Muscle layer of colon (tissue), 2 donors: ENCODE results near the gene CYBRD1.
"Not testable (repeated sequence)": the region's sequence is repeated elsewhere in the genome, so short reads cannot be mapped to it uniquely, and the experiment has no call there.

Source experiments
- H3K27ac ChIP-seq: one replicate; pipeline ENCODE4 v1.7.0; 2013; ENCODE audit warnings: low read depth, mild to moderate bottlenecking, low read length, moderate library complexity
- H3K27me3 ChIP-seq, 2 donors: one replicate each; pipeline ENCODE4 v1.7.0; 2013; ENCODE audit warnings: low read length in 2 of 2, mild to moderate bottlenecking in 2 of 2; ENCODE audit not compliant: insufficient read depth in 2 of 2, control insufficient read depth in 1 of 2
- H3K36me3 ChIP-seq: one replicate; pipeline ENCODE4 v1.7.0; 2013; ENCODE audit warnings: mild to moderate bottlenecking, low read length; ENCODE audit not compliant: insufficient read depth
- H3K4me1 ChIP-seq: one replicate; pipeline ENCODE4 v1.7.0; 2013; ENCODE audit warnings: mild to moderate bottlenecking, low read length; ENCODE audit not compliant: insufficient read depth
- H3K4me3 ChIP-seq, 2 donors: one replicate each; pipeline ENCODE4 v1.7.0; 2013; ENCODE audit warnings: low read length in 2 of 2, low read depth in 1 of 2, mild to moderate bottlenecking in 1 of 2, moderate library complexity in 1 of 2
- H3K9ac ChIP-seq: one replicate; pipeline ENCODE4 v1.7.0; 2013; ENCODE audit warnings: low read length
- H3K9me3 ChIP-seq: one replicate; pipeline ENCODE4 v1.7.0; 2013; ENCODE audit warnings: mild to moderate bottlenecking, low read length
- donor health status: abdominal sarcoma.
- donor health status: Adenocarcinoma of cecum.

Gene CYBRD1

DNA sequence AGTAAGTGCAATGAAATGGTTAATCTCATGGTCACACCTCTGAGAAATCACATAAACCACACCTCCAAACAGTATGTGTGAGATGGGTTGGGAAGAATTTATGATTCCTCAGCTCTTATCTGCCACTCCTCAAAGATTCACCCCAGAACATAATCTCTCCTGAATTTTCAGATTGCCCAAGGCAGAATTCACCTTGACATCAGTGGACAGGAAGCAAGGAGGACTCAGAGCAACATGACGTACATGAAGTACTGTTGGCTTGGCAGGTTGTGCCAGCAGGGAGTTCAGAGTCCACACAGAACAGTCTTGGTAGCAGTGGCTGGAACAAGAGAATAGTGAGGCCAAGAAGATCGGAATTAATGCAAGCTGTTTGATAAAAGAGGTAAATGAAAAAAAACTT is 31.7 kb upstream of the CYBRD1 start:
- H3K27me3 ChIP-seq: no peaks in the 10 kb centered on the region
- no peaks in the 10 kb centered on the region for H3K36me3 ChIP-seq
- no peak overlapping the region for H3K27ac ChIP-seq
- no peak overlapping the region for H3K4me3 ChIP-seq
- H3K9me3 ChIP-seq: no peaks in the 10 kb centered on the region
- no peaks in the 10 kb centered on the region for H3K4me1 ChIP-seq
- H3K9ac ChIP-seq: no peak overlapping the region

DNA sequence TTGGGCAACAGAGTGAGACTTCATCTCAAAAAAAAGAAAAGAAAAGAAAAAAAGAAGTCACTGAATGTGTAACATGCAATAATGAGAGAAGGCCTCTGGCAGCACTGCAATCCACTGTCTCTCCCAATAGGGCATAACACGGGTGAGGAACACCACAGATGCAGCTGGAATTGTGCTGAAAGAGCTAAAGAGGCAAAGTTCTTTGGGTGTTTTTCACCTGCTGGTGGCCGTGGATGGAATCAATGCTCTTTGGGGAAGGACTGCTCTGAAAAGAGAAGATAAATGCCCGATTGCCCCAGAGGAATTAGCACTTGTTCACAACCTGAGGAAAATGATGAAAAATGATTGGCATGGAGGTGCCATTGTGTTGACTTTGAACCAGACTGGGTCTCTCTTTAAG is 31.0 kb upstream of the CYBRD1 start:
- no peaks in the 10 kb centered on the region for H3K36me3 ChIP-seq
- no peaks in the 10 kb centered on the region for H3K27me3 ChIP-seq
- no peak overlapping the region for H3K27ac ChIP-seq
- no peak overlapping the region for H3K9ac ChIP-seq
- H3K9me3 ChIP-seq: no peaks in the 10 kb centered on the region
- no peak overlapping the region for H3K4me3 ChIP-seq
- H3K4me1 ChIP-seq: no peaks in the 10 kb centered on the region

DNA sequence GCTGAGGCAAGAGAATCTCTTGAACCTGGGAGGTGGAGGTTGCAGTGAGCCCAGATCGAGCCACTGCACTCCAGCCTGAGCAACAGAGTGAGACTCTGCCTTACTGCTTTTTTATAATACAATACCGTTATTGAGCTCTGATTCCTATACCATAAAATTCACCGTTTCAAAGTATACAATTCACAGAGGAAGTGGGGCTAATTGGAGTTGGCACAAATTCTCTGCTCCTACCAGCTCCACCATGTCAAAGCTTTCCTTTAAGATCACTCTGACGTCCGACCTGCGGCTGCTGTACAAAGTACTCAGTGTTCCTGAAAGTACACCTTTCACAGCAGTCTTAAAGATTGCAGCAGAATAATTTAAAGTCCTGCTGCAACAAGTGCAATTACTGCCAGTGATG is 29.6 kb upstream of the CYBRD1 start:
- H3K36me3 ChIP-seq: no peaks in the 10 kb centered on the region
- no peaks in the 10 kb centered on the region for H3K9me3 ChIP-seq
- no peak overlapping the region for H3K9ac ChIP-seq
- no peak overlapping the region for H3K4me3 ChIP-seq
- no peaks in the 10 kb centered on the region for H3K4me1 ChIP-seq
- H3K27ac ChIP-seq: no peak overlapping the region
- H3K27me3 ChIP-seq: no peaks in the 10 kb centered on the region

DNA sequence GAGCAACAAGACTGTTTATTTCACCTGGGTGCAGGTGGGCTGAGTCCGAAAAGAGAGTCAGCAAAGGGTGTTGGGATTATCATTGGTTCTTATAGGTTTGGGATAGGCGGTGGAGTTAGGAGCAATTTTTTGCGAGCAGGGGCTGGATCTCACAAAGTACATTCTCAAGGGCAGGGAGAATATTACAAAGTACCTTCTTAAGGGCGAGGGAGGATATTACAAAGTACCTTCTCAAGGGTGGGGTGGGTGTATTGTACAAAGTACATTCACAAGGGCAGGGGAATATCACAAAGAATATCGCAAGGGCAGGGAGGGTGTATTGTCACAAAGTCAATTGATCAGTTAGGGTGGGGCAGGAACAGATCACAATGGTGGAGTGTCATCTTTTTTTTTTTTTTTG is 24.6 kb upstream of the CYBRD1 start:
- H3K27ac ChIP-seq, H3K4me3 ChIP-seq, H3K9ac ChIP-seq, H3K27me3 ChIP-seq, H3K36me3 ChIP-seq, H3K4me1 ChIP-seq, H3K9me3 ChIP-seq: not testable (repeated sequence)

DNA sequence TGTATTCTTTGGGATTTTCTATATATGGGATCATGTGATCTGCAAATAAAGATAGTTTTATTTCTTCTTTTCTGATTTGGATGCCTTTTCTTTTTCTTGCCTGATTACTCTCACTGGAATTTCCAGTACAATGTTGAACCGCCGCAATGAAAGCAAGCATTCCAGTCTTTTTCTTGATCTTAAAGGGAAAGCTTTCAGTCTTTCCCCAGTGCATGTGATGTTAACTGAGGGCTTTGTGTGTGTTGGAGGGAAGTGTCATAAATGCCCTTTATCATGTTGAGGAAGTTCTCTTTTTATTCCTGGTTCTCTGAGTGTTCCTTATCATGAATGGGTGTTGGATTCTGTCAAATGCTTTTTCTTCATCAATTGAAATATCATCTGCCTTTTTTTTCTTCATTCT is 16.9 kb upstream of the CYBRD1 start:
- H3K27ac ChIP-seq: no peak overlapping the region
- no peaks in the 10 kb centered on the region for H3K27me3 ChIP-seq
- H3K4me1 ChIP-seq: no peaks in the 10 kb centered on the region
- no peaks in the 10 kb centered on the region for H3K36me3 ChIP-seq
- no peaks in the 10 kb centered on the region for H3K9me3 ChIP-seq
- H3K4me3 ChIP-seq: no peak overlapping the region
- H3K9ac ChIP-seq: no peak overlapping the region

DNA sequence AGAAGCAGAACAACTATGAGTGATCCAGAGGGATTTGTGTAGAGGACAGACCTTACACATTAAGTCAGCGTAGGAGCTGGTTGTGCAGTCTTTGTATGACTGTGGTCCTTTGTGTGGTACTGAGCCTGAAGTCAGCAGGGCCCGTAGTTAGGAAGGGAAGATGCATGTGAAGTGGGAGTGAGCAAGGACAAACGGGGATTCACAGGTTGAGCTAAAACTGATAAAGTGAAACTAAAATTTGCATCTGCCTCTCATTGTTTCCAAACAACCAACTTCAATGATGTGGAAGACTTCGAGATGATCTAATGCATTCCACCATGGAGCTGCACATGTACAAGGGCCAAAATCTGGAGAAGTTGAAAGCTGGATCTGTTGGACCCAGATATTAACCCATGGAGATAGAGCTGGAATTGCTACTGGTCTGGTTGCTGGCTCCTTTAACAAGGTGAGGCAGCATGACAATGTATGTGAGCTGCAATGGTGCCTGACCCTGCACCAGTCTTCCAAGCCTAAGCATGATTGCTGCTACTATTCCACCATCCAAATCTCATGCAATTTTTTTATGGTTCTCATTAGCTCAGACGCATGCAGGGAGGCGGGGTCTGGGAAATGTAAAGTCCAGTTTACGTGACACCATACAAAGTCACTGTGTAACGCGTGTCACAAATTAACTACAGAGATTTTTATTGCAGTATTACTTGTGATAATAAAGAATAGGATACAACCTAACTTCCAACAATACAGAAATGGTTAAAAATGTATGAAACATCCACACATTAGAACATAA is 12.1 kb upstream of the CYBRD1 start:
- Histone ChIP-seq H3K4me3 (no peak overlapping the region), H3K9ac (no peak overlapping the region), H3K27ac (no peak overlapping the region), H3K4me1 (no peaks in the 10 kb centered on the region), H3K27me3 (no peaks in the 10 kb centered on the region), H3K36me3 (no peaks in the 10 kb centered on the region), H3K9me3 (no peaks in the 10 kb centered on the region)

DNA sequence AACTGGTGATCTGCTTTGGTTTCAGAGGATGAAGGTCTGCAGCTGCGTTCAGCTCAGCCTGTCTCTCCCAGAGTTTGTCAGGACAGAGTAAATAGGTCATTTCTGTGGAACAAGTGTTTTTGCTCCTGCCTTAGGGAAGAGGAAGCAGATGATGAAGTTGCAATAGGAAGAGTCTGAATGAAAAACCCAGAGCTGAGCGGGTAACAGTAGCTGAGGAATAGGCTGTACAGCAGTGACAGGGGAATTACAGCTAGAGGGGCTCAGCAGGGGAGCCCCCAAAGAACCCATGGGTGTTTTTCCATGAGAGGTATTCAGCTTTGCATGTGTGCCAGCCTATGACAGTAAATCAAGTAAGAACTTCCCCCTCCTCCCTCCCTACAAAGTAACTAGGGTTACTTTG is 10.3 kb upstream of the CYBRD1 start:
- H3K4me3 ChIP-seq: no peak overlapping the region
- no peaks in the 10 kb centered on the region for H3K36me3 ChIP-seq
- no peak overlapping the region for H3K27ac ChIP-seq
- H3K27me3 ChIP-seq: no peaks in the 10 kb centered on the region
- no peaks in the 10 kb centered on the region for H3K9me3 ChIP-seq
- H3K4me1 ChIP-seq: no peaks in the 10 kb centered on the region
- H3K9ac ChIP-seq: no peak overlapping the region

DNA sequence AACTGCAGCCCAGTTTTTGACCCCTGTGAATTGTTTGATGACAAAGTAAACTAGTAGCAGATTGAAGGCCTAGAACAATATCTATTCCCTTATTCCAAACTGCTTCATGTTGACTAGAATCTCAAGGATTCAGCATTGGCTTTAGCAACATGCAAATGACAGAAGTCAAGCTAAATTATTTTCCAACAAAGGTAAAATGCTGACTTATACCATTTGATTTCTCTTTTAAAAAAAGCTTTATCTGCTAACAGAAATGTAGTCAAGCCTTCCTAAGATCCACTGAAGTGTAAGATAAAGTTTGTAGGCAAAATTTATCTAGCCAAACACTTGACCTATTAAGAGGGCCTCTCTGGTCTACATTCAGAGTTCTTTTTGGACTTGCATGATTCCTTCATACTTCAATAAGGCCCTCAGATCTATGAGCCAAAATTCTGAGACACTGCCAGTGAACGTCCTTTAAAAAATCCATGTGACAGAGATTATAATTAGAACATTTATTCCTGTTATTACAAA is 9.5 kb upstream of the CYBRD1 start:
- H3K4me3 ChIP-seq: no peak overlapping the region
- no peaks in the 10 kb centered on the region for H3K4me1 ChIP-seq
- H3K36me3 ChIP-seq: no peaks in the 10 kb centered on the region

DNA sequence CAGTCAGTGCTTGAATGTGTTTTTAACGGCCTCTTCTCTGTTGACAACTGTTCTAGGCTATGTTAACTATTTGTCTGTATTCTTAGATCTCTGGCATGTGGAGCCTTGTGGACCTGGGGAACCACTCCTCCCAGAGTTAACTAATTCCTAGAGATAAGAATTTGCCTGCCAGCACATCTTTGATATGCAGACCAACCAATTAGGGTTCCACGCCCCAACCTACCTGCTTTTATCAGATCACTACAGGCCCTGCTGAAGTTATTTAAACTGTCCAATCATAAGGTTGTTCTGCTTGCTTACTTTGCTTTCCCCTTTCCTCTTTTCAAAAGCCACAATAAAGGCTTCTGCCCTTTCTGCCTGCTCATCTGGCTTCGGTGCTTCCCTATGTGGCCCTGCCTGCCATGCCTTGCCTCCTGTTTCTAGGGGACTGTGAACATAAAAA is 8.5 kb upstream of the CYBRD1 start:
- Histone ChIP-seq H3K36me3 (no peaks in the 10 kb centered on the region), H3K9ac (no peak overlapping the region), H3K27ac (no peak overlapping the region), H3K4me3 (no peak overlapping the region), H3K4me1 (no peaks in the 10 kb centered on the region), H3K9me3 (no peaks in the 10 kb centered on the region), H3K27me3 (no peaks in the 10 kb centered on the region)

More for the DNA sequence above, 9.5 kb upstream of the CYBRD1 start:
- no peak overlapping the region for H3K27ac ChIP-seq
- H3K9me3 ChIP-seq: no peaks in the 10 kb centered on the region
- H3K9ac ChIP-seq: no peak overlapping the region
- H3K27me3 ChIP-seq: no peaks in the 10 kb centered on the region

DNA sequence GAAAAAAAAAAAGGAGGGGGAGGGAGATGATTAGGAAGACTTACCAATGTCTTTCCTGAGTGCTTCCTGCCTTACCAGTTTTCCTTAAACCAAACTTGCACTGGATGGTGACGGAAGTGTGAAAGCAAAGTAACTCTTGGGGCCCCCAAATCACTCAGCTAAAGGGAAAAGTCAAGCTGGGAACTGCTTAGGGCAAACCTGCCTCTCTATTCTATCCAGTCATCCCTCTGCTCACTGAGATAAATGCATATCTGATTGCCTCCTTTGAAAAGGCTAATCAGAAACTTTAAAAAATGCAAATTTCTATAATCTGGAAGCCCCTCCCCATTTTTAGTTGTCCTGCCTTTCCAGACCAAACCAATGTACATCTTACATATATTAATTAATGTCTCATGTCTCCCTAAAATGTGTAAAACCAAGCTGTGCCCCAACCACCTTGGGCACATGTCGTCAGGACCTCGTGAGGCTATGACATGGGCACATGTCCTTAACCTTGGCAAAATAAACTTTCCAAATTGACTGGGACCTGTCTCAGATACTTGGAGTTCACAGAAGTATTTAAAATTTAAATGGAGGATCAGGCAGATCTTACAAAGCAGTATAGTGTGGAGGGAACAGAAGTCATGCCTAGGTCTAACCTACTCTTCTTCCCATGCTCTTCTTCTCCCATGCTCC is 7.2 kb upstream of the CYBRD1 start:
- Histone ChIP-seq H3K9me3 (no peaks in the 10 kb centered on the region), H3K4me3 (no peak overlapping the region), H3K27me3 (no peaks in the 10 kb centered on the region), H3K27ac (no peak overlapping the region), H3K9ac (no peak overlapping the region), H3K4me1 (no peaks in the 10 kb centered on the region), H3K36me3 (no peaks in the 10 kb centered on the region)

DNA sequence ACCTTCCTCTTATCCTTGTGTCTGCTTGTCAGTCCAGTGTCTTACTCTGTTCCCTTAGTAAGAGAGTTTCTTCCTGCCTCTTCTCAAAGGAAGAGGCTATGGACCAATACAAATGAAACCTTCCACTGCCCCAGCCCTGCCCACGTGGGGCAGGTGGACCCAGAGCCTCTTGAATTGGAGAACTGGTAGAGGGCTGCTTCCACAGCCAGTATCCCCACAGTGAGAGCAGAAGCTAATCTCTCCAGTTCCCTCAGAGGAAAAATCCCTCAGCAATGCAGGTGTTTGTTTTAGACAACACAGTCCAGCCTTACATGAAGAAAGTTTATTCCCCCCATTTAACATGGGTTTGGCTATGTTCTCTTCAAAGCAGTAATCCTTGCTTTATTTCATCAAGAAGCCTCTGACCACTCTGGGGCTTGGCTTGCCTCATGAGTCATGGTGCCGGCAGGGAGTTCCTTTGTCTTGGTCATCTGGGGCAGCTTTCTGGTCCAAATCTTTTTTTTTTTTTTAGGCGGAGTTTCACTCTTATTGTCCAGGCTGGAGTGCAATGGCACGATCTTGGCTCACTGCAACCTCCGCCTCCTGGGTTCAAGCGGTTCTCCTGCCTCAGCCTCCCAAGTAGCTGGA is 6.5 kb upstream of the CYBRD1 start:
- Histone ChIP-seq H3K9ac (no peak overlapping the region), H3K36me3 (no peaks in the 10 kb centered on the region), H3K27me3 (no peaks in the 10 kb centered on the region), H3K4me1 (no peaks in the 10 kb centered on the region), H3K9me3 (no peaks in the 10 kb centered on the region), H3K4me3 (no peak overlapping the region), H3K27ac (no peak overlapping the region)
